ENCODE results near the gene MRPS6. TPM values are rescaled to one million over a fixed set of nuclear protein-coding genes. Genes with fewer than 3 reads are reported as not detected.

The MRPS6 gene
- total RNA-seq, 1 donor from 2014 or later = 139 TPM

Other genes starting within 250 kb of the MRPS6 start
- 168 and 176 TPM in 2 replicates for gene ATP5PO, start 157.8 kb upstream of the MRPS6 start, total RNA-seq
- gene SLC5A3, start within 50 bp of the MRPS6 start, total RNA-seq = 45.4 and 48.0 TPM in 2 replicates

Data from activated T-helper 1 cell treated with anti-CD3 and anti-CD28 coated beads, Interleukin-12 subunit alpha, Interleukin-12 subunit beta, Interleukin-2, Interleukin-4 antibody, amounts not matched to agents 30 ng/mL and 10 ng/mL and 1 ng/mL, durations not matched to agents 14 hours and 24 hours and 36 hours (primary cell).